Fibroblast of skin of scalp (primary cell): ENCODE data around the gene PYCR2.

Experiments
- DNase-seq: peaks from one replicate; pipeline ENCODE4 v3.0.0-alpha.2; 2013

PYCR2 gene

DNA sequence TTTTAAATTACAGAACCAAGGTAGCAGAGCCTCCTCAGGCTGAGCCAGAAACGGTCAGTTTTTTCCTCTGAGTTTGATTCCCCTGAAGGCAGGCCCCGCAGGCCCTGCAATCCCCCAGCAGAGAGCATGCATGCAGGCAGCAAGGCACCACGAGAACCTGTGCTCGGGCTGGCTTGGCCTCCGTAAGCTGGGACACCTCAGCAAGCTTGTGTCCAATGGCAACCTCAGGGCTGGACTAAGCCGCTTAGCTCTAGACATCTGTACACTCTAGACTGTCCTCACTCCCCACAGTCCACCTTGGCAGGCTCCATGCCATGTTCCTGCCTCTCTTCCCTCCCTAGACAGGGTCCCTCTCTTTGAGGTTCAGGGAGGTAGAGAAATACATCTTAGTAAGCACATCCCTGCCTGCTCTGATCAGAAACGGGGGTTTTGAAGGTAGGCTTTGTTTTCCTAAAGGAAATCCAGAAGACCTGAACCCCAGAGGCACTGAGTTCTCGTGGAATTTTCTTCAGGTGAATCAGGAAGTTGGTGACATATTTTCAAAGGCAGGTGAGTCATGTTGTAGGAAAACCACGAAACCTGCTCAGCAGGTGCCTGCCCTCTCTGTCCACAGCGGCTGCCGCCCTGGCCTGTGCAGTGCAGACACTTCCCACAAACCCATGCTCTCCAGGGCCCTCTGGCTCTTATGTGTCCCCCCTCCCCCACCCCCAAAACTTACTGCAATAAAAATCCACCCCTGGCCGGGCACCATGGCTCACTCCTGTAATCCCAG, 48.8 kb downstream of the PYCR2 start:
- no peak for DNase-seq

DNA sequence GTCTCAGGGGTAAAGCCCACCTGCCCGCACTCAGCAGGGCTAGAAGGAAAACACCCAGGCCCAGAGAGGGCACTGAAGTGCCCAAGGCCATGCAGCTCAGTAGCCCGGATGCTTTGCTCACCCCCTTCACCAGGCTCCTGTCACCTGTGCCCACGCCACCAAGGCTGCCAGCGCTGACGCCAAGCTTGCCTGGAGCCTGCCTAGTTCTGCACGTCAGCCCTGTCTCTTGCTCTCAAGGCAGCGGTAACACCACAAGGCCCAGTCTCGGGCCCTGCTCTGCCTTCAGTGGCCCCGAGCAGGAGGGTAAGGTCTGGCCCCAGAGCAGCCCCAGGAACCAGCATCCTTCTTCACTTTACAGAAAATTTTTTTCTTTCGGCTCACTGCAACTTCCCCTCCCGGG, 49.6 kb downstream of the PYCR2 start:
- DNase-seq: no peak

DNA sequence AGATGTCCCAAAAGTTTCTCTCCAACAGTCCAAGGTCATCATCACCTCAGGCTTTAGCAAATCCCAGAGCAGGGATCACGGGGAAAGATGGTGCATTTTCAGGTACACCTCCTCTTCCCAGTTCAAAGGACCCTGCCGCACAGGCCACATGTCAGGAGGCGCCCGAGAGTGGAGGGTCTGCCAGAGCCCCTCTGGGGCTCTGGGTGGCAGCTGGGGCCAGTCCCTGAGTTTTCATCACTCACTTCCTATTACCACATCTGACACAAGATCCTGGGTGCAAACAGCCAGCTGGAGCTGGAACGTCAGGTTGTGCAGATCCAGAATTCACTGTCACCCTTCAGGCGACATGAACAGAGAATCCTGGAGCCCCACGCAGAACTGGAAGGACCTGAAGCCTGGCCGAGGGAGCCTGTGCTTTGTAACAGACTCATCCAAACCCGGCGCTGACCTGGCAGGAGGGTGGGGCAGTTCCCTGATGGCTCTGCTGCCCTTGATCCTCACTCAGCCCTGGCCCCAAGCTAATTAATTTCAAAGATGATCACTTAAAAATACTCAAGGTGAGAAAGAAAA, 50.7 kb downstream of the PYCR2 start:
- no peak for DNase-seq

DNA sequence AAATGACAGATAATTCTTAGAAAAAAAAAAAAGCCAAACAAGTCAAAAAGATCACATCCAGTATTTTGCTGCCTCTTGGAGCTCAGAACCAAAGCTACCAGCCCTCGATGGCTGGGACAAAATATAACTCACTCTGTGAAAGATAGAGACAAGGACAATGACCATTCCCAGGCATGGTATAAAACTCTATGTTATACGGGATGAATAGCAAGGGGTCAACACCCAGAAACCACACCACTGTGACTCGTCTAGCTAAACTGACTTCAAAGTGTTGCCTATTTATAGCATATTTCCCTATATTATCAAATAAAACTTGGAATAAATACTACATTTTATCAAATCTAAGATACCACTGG, 52.0 kb downstream of the PYCR2 start:
- DNase-seq: no peak

DNA sequence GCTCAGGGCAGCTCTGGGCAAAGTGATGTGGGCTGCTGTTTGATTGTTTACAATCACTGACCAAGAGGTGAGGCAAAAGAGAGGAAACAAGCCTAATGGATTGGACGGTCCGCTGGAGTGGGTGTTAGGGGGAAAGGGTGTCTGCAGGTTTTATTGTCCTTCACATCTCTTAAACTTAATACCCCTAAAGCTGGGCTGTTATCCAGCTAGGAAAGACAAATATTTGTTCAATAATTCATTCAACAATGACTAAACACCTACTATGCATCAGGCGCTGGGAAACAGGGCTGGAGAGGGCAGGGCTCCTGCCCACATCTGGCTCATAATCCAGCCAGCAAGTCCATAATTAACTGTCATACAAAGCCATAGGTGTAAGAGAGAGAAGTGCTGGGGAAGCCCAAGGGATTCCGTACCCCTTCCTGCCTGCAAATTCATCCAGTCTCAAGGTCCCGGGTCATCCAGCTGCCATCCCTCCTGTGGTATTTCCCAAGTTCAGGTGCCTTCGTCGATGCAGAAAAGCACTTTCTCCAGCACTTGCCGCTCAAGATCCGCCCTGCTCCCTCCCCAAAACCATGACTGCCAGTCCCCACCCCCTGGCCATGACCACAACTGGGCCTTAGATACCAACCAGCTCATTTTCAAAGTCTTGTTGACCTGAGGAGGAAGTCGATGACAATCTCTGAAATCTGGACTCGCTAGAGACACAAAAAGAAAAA, 52.5 kb downstream of the PYCR2 start:
- no peak for DNase-seq

DNA sequence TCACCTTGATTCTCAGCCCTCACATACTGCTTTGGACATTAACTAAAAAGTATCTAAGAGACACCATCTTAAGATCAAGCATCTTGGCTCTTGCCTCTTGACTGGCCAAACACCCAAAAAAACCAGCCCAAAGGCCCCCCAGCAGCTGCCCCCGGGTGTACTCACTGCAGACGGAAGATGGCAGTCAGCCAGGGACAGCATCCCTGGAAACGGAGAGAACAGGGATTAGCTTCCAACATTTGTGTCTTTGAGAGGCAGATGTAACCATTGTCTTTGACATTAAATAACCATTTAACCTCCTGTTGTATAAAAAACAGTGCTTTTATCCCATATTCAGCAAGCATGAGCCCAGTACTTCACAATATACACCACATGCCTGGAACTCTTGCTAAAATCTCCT, 53.1 kb downstream of the PYCR2 start:
- no peak for DNase-seq
